NCI-H82 treated with DMSO at 0.1 percent for 48 hours (cell line): Measurements from ENCODE around the gene GLT8D2.

ENCODE experiments used
- DNase-seq: peaks from one replicate; lab custom pipeline; 2025; ENCODE audit not compliant: unreplicated experiment; lab: John Stamatoyannopoulos, UW

Gene GLT8D2

GRCh38 chr12:104003596-104003995 lies 46.4 kb downstream of the GLT8D2 start:
- DNase-seq = no peak

DNA sequence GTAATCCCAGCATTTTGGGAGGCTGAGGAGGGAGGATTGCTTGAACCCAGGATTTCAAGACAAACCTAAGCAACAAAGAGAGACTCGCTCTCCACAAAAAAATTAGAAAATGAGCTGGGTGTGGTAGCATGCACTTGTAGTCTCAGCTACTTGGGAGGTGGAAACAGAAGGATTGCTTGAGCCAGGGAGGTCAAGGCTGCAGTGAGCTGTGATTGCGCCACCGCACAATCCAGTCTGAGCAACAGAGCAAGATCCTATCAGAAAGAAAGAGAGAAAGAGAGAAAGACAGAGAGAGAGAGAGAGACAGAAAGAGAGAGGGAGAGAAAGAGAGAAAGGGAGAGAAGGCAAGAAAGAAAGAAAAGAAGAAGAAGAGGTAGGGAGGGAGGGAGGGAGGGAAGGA lies 47.3 kb downstream of the GLT8D2 start:
- DNase-seq = no peak

DNA sequence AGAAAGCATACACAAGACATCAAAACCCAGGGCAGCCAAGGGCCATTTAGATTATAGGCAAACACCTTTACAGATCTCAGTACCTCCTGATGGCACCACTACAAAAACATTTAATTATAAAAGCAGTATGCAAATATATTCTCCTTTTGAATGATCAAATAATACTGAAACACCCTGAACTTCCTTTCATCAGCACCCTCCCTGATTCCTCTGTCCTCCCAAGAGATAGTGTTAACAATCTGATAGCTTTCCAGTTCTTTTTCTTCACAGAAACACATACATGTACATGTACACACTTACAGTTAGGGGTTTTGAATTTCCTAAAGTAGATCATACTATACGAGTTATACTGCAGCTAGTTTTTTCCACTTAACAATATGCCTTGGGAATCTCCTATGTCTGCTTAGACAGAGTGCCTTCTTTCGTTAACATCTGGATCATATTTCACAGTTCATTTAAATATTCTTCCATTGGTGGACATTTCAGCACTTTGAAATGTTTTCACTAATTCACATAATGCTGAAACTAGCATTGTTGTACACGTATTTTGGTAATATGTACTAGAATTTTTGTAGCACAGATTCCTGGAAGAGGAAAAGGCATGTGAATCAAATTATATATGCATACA lies 49.1 kb downstream of the GLT8D2 start:
- no peak for DNase-seq

DNA sequence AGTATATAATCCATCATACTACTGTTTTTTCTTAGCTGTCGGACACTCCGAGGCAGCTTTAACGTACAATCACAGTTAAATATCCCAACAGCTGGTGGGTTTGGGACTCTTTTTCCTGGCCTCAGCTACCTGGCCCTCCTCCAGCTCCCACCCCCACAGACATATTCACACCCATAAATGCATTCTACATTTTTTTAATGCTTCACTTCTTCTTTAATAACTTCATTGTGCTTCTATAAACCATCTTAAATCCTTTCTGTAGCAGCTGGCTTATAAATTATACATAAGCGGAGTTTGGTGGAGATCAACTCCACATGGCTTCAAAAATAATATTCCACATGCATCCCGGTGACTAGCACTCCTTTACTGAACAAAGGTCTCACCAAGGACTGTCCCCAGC lies 51.0 kb downstream of the GLT8D2 start:
- DNase-seq = no peak

DNA sequence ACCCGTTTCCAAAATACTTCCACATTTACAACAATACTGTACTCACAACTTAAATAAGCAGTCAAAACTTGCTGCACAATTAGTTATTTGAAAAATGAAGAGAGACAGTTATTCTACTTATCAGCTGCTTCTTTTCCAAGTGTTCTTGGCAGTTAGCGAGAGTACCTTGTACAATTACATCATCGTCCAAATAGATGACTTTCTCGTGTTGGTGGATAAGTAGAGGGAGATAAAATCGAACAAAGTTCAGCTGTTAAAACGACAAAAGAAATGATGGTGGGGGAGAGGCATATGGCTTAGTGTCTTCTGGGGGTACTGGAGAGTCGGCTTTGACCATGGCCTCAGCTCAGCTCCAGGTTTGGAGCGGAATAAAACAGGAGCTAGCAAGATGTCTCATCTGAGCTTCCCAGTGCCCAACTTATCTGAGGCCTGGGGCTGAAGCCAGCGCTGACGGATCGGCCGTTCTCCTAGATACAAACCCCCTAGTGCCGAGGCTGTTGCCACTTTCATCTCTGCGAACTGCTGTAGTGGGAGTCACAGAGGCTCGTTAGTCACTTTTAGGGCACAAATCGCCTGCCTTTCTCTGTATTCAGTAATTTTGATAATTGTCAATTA lies 52.6 kb downstream of the GLT8D2 start:
- no peak for DNase-seq

- DNase-seq = no peak
Observed at GRCh38 chr12:103996595-103996994, 53.4 kb downstream of the GLT8D2 start.

DNA sequence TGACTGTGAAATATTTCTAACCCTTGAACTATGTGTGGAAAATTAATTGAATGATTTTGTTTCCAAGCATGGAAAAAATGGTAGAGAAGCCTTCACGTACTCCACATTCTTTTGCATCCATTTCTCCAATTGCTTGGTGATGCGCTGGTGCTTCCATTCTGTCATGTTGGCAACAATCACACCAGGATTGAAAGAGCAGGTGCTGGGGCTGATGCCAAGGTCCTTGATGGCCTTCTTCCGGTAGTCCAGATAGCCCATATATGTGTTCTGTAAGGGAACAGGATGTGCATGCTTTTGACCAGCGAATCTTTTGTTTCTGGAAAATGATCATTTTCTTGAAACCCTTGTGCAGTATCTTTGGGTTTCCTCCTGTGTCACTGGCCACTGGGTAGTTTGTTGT lies 55.8 kb downstream of the GLT8D2 start:
- DNase-seq = no peak

DNA sequence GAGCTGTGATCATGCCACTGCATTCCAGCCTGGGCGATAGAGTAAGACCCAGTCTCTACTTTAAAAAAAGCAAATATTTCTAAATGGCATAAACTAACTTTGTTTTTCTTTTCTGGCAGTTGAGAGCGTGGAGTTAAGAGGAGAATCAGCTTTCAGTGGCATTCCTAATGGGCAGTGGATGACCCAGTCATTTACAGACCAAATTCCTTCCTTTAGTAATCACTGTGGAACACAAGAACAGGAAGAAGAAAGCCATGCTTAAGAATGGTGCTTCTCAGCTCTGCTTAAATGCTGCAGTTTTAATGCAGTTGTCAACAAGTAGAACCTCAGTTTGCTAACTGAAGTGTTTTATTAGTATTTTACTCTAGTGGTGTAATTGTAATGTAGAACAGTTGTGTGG lies 63.2 kb downstream of the GLT8D2 start:
- no peak for DNase-seq

DNA sequence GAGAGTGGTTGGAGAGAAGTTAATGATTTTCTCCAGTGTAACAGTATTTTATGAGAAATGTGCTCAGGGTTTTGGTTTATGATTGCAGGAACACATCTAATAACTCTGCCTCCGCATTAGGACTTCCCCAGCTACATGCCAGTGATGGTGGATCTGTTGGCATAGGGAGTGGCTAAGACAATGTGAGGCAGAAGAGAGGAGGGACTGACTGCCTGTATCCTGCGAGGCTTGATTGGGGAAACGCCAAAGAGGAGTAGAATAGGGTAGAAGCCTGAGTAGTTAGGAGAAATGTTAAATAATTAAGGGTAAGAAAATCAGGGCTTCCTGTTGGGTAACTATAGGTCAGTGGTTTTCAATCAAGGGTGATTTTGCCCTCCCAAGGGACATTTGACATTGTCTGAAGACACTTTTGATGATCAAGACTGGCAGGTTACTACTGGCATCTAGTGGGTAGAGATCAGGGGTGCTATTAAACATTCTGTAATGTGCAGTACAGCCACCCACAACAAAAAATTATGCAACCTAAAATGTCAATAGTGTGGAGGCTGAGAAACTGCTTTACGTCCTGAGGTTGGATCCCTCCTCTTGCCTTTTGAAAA lies 71.5 kb downstream of the GLT8D2 start:
- no peak for DNase-seq

GRCh38 chr12:103975368-103975767 lies 74.6 kb downstream of the GLT8D2 start:
- DNase-seq = no peak

- DNase-seq = no peak
Observed at GRCh38 chr12:103973909-103974308, 76.1 kb downstream of the GLT8D2 start.

DNA sequence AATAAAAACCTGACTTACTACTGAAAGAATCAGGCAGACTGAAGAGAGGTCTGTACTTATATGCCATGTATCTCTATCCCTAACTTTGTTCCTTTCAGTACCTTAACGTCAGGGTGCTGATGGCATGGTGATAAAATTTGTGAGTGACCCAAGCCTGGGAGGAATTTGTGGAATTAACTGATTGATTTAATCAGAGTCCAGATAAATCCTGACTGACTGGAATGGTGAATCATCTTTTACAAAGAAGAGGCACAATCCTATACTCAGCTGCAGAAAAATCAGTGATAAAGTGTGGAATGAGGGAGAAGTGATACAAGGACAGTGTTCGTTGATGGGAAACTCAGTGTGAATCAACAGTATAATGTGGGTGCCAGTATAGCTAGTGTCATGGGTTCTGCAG lies 80.6 kb downstream of the GLT8D2 start:
- no peak for DNase-seq

GRCh38 chr12:103966736-103967135 lies 83.3 kb downstream of the GLT8D2 start:
- no peak for DNase-seq

- DNase-seq = peak; percentile 96
Observed at GRCh38 chr12:103965590-103966504, 84.1 kb downstream of the GLT8D2 start, which contains the start of gene TDG. Gene TDG (plus strand): TSS chr12:103965872. CDS start chr12:103966038, 166 bp downstream.

- DNase-seq = no peak
Observed at GRCh38 chr12:103965255-103965589, 84.8 kb downstream of the GLT8D2 start.

DNA sequence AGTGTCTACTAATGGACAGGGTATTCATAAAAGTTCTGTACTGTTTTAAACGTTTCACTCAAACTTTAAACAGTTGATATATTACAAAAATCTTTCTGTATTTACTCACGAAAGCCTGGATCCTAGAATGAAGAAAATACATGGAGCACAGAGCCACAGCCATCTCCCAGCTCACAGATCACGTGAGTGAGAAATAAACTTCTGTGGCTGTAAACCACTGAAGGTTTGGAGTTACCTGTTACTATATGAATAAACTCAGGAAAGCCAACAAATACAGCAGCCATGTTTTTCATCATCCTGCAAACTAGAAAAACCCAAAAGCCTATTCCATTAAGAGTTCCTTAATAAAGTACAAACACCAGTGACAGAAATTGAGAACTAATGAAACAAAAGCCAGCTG lies 85.2 kb downstream of the GLT8D2 start:
- no peak for DNase-seq

GRCh38 chr12:103962493-103962892 lies 87.5 kb downstream of the GLT8D2 start:
- no peak for DNase-seq

GRCh38 chr12:103960616-103961227 lies 89.3 kb downstream of the GLT8D2 start:
- DNase-seq = no peak

DNA sequence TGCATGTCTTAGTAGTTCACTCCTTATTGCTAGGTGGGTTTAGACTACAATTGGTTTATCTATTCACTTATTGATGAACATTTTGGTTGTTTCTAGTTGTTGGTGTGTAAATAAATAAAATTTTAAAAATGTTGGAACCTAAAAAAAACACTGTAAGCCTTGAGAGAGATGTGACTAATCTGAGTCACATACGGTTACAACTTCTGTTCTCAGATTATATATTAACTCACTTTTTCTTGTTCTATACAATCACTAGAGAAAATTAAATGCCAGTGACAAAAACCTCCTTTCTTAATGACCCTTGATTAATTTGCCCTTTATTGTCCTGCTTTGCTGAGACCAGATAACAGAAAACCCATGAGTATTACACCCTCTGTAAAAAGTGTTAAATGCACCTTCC lies 91.4 kb downstream of the GLT8D2 start:
- DNase-seq = no peak

- DNase-seq = no peak
Observed at GRCh38 chr12:103957865-103958388, 92.1 kb downstream of the GLT8D2 start.

DNA sequence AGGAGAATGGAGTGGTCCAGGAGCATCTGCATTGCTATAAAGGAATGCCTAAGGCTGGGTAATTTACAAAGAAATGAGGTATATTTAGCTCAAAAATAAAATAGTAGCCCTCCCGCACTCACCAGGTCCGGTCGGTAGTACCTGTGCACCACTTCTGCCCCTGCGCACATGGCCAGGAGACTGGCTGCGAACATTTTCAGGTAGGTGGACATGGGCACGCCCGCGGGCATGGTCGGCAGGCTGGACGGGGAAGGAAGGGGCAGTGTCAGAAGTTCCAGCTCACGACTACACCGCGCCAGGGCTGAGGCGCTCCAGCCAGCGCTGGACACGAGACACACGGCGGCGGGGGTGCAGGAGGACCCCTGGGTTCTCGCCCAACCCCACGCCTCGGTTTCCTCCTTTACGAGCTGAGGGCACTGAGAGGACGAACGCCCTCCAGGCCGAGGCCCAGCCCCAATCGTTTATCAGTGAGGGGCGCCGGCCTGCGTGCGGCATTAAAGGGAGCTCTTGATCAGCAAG lies 93.4 kb downstream of the GLT8D2 start:
- no peak for DNase-seq
